Measurements from ENCODE around the gene KLHL33. TPM values are rescaled to one million over a fixed set of nuclear protein-coding genes. Genes with fewer than 3 reads are reported as not detected.
"Not testable (repeated sequence)": the region's sequence is repeated elsewhere in the genome, so short reads cannot be mapped to it uniquely, and the experiment has no call there.

The KLHL33 gene
- total RNA-seq, 4 donors from 2014 or later, result 0.50 to 0.92 (median 0.77) TPM

GRCh38 chr14:20458031-20458789 lies 22.2 kb upstream of the KLHL33 start:
- Histone ChIP-seq H3K9me3 (no peaks in the 10 kb centered on the region), H3K4me1 (peaks cover 42 to 59% (median 52%) of the 10 kb centered on the region in 4 donors), H3K36me3 (peaks cover 25 to 41% (median 35%) of the 10 kb centered on the region in 4 donors), H3K27me3 (no peaks in the 10 kb centered on the region), H3K27ac (replicated peaks in 1 of 4) (peak overlapping the region in 3 of 4 donors; percentile 11 to 97 (median 46)), H3K4me3 (no peak overlapping the region)
- DNase-seq (ENCODE audit: extremely low spot score), result no peak
- intact Hi-C loops (cut with DNase I), result loop anchor here (5.0 kb wide), 1 partner anchor 116 kb away; the partner anchor contains the start of gene PARP2
- 63% methylated on average over 7 of the region's 8 CpGs for WGBS
- TF ChIP-seq CTCF (IDR thresholded peaks at IDR 0.05), result no peak
- no peak for TF ChIP-seq EP300 (IDR thresholded peaks at IDR 0.05)
- TF ChIP-seq POLR2AphosphoS5 (IDR thresholded peaks at IDR 0.05), result no peak
- no peak for TF ChIP-seq POLR2A (IDR thresholded peaks at IDR 0.05; ENCODE audit: low read depth)

- H3K27ac ChIP-seq (replicated peaks in 1 of 4), result peak overlapping the region in 2 of 4 donors; percentile 94 to 97
- peaks cover 43 to 66% (median 58%) of the 10 kb centered on the region in 4 donors for H3K4me1 ChIP-seq
- intact Hi-C loops (cut with DNase I), result loop anchor here (5.0 kb wide), 1 partner anchor 115 kb away; the partner anchor contains the start of gene PARP2
- DNase-seq (ENCODE audit: extremely low spot score), result no peak
- H3K36me3 ChIP-seq, result peaks cover 25 to 50% (median 41%) of the 10 kb centered on the region in 4 donors
- H3K4me3 ChIP-seq, result no peak overlapping the region
- TF ChIP-seq POLR2AphosphoS5 (IDR thresholded peaks at IDR 0.05) (no peak), POLR2A (IDR thresholded peaks at IDR 0.05; ENCODE audit: low read depth) (no peak), EP300 (IDR thresholded peaks at IDR 0.05) (no peak), CTCF (IDR thresholded peaks at IDR 0.05) (no peak)
- H3K27me3 ChIP-seq, result no peaks in the 10 kb centered on the region
- 76% methylated on average over 13 of the region's 13 CpGs for WGBS
- no peaks in the 10 kb centered on the region for H3K9me3 ChIP-seq
Observed at GRCh38 chr14:20456971-20457370, 21.0 kb upstream of the KLHL33 start.

GRCh38 chr14:20455355-20456300 lies 19.7 kb upstream of the KLHL33 start:
- intact Hi-C loops (cut with DNase I), result loop anchor here (5.0 kb wide), 1 partner anchor 113 kb away; the partner anchor contains the start of gene PARP2
- Histone ChIP-seq H3K36me3 (peaks cover 30 to 63% (median 53%) of the 10 kb centered on the region in 4 donors), H3K4me1 (peaks cover 41 to 63% (median 55%) of the 10 kb centered on the region in 4 donors), H3K4me3 (peak overlapping the region; percentile 82 to 87 (median 84)), H3K9me3 (no peaks in the 10 kb centered on the region), H3K27ac (replicated peaks in 1 of 4) (peak overlapping the region; percentile 88 to 97 (median 94)), H3K27me3 (no peaks in the 10 kb centered on the region)
- 2% methylated on average over 37 of the region's 39 CpGs for WGBS
- DNase-seq (ENCODE audit: extremely low spot score), result no peak
- TF ChIP-seq POLR2AphosphoS5 (IDR thresholded peaks at IDR 0.05), result no peak
- TF ChIP-seq EP300 (IDR thresholded peaks at IDR 0.05), result no peak
- no peak for TF ChIP-seq POLR2A (IDR thresholded peaks at IDR 0.05; ENCODE audit: low read depth)
- no peak for TF ChIP-seq CTCF (IDR thresholded peaks at IDR 0.05)

- Histone ChIP-seq H3K4me1 (peaks cover 32 to 54% (median 46%) of the 10 kb centered on the region in 4 donors), H3K4me3 (peak within 1 kb of the TSS; percentile 82 to 87 (median 84)), H3K27ac (replicated peaks in 1 of 4) (peak within 1 kb of the TSS; percentile 88 to 97 (median 94)), H3K9me3 (no peaks in the 10 kb centered on the region), H3K36me3 (peaks cover 39 to 68% (median 61%) of the 10 kb centered on the region in 4 donors), H3K27me3 (no peaks in the 10 kb centered on the region)
- DNase-seq (ENCODE audit: extremely low spot score), result peak; percentile 100
- intact Hi-C loops (cut with DNase I), result loop anchor here (5.0 kb wide), 2 partner anchors 37 to 112 kb away; partner anchors contain the start of gene PARP2
- 0% methylated on average over 32 of the region's 56 CpGs for WGBS
- TF ChIP-seq POLR2AphosphoS5 (IDR thresholded peaks at IDR 0.05) (peak; percentile 95 to 98), POLR2A (IDR thresholded peaks at IDR 0.05; ENCODE audit: low read depth) (no peak), EP300 (IDR thresholded peaks at IDR 0.05) (peak; percentile 12), CTCF (IDR thresholded peaks at IDR 0.05) (no peak)
Observed at GRCh38 chr14:20454516-20455354, 18.8 kb upstream of the KLHL33 start, which contains the start of the genes APEX1 and OSGEP. Gene APEX1 (plus strand): TSS chr14:20455226. CDS start chr14:20455646, 420 bp downstream. Gene OSGEP (minus strand): TSS chr14:20454812. CDS start chr14:20454683, 129 bp downstream.

- Histone ChIP-seq H3K36me3 (peaks cover 42 to 68% (median 62%) of the 10 kb centered on the region in 4 donors), H3K4me1 (peaks cover 24 to 36% (median 34%) of the 10 kb centered on the region in 4 donors)
- H3K4me3 ChIP-seq; H3K9me3 ChIP-seq; H3K27ac ChIP-seq (replicated peaks in 1 of 4); H3K27me3 ChIP-seq; DNase-seq (ENCODE audit: extremely low spot score): not testable (repeated sequence)
- WGBS, result 90% methylated on average over 8 of the region's 8 CpGs
- intact Hi-C loops (cut with DNase I), result loop anchor here (5.0 kb wide), 1 partner anchor 36 kb away; no protein-coding TSS in a partner anchor
Observed at GRCh38 chr14:20452831-20453230, 16.9 kb upstream of the KLHL33 start.

Data from esophagus muscularis mucosa (tissue), 4 donors.